Caco-2 (cell line): ENCODE data around the gene RUNDC3A. TPM values are rescaled to one million over a fixed set of nuclear protein-coding genes. Genes with fewer than 3 reads are reported as not detected.

Experiments used
- Bru-seq: library from RNA; stranded (reverse); fragments of 400-500 nt; gene quantifications from one replicate; lab custom pipeline; 2021; lab: Mats Ljungman, UMichigan
- BruChase-seq, 2 experiments: library from RNA; stranded (reverse); fragments of 400-500 nt; gene quantifications; one replicate each; lab custom pipeline; 2021; lab: Mats Ljungman, UMichigan
- BruUV-seq: library from RNA; stranded (reverse); fragments of 400-500 nt; replicated peaks from 2 replicates; lab custom pipeline; 2021; lab: Mats Ljungman, UMichigan
- CTCF ChIA-PET: fragments of 300-600 bp; sonication (Branson Sonifier 250); formaldehyde crosslinking; loops from one replicate; lab custom pipeline; 2022; ENCODE audit warnings: antibody characterized with exemption; lab: Charles Lee
- POLR2A ChIA-PET: fragments of 300-600 bp; sonication (Branson Sonifier 250); formaldehyde crosslinking; loops from one replicate; lab custom pipeline; 2022; ENCODE audit warnings: antibody characterized with exemption; lab: Charles Lee
- DNase-seq, 2 experiments: peaks; one replicate each; pipeline versions ENCODE4 v3.0.0 to v3.0.0-alpha.2; 2020 to 2022
- H3K27me3 ChIP-seq: replicated peaks from 2 replicates; pipeline ENCODE4 v1.6.0; 2011; ENCODE audit warnings: low read length; ENCODE audit not compliant: control insufficient read depth, insufficient read depth
- H3K36me3 ChIP-seq: 2 replicates; pipeline ENCODE4 v1.5.1; 2011; ENCODE audit warnings: low read length; ENCODE audit not compliant: control insufficient read depth, insufficient read depth
- H3K4me1 ChIP-seq: fragments of 250-450 bp; sonication (Bioruptor Pico); 2 replicates; pipeline ENCODE4 v1.5.1; 2020; ENCODE audit warnings: mild to moderate bottlenecking
- H3K4me3 ChIP-seq: 2 replicates; pipeline ENCODE4 v1.5.1; 2011; ENCODE audit warnings: low read depth, mild to moderate bottlenecking, control low read depth, low read length
- H3K9me3 ChIP-seq: fragments of 250-450 bp; sonication (Bioruptor Pico); 2 replicates; pipeline ENCODE4 v1.5.1; 2020; ENCODE audit warnings: mild to moderate bottlenecking, moderate library complexity
- H3K27ac Mint-ChIP-seq: one replicate; pipeline ENCODE4 v1.8.0; 2022; ENCODE audit warnings: mixed read lengths; ENCODE audit not compliant: unreplicated experiment
- H3K27me3 Mint-ChIP-seq: one replicate; pipeline ENCODE4 v1.8.0; 2022; ENCODE audit warnings: mixed read lengths; ENCODE audit not compliant: insufficient read depth, unreplicated experiment
- H3K36me3 Mint-ChIP-seq: one replicate; pipeline ENCODE4 v1.8.0; 2022; ENCODE audit warnings: mild to moderate bottlenecking, mixed read lengths; ENCODE audit not compliant: insufficient read depth, unreplicated experiment
- H3K4me1 Mint-ChIP-seq: one replicate; pipeline ENCODE4 v1.8.0; 2022; ENCODE audit warnings: low read depth, mixed read lengths; ENCODE audit not compliant: unreplicated experiment
- H3K4me3 Mint-ChIP-seq: one replicate; pipeline ENCODE4 v1.8.0; 2022; ENCODE audit warnings: mild to moderate bottlenecking, moderate library complexity, mixed read lengths; ENCODE audit not compliant: unreplicated experiment
- H3K9me3 Mint-ChIP-seq: one replicate; pipeline ENCODE4 v1.8.0; 2022; ENCODE audit warnings: mixed read lengths; ENCODE audit not compliant: unreplicated experiment
- intact Hi-C: fragments of 100-400 bp; cut with micrococcal nuclease; formaldehyde crosslinking; loops from one replicate; pipeline ENCODE4 v1.10.0; 2022; ENCODE audit not compliant: unreplicated experiment
- long read RNA-seq: library from polyadenylated mRNA; stranded (forward); transcript quantifications from one replicate; pipeline ENCODE4 v2.0.0, GENCODE V29; 2022
- total RNA-seq: library from RNA; stranded (reverse); gene quantifications from 2 replicates; pipeline ENCODE4 v1.2.3, GENCODE V29; 2022
- TF ChIP-seq, protein P1 (sequence below), 2 experiments: fragments of 200-600 bp in 1 of 2; IDR thresholded peaks; 1 replicate in 1 of 2; 2 replicates in 1 of 2; pipeline versions ENCODE4 v1.5.1 to v1.8.0; 2011 to 2022; ENCODE audit warnings: antibody characterized with exemption in 1 of 2, control low read depth in 1 of 2, inconsistent platforms in 1 of 2, low read depth in 1 of 2, low read length in 1 of 2, mild to moderate bottlenecking in 1 of 2, moderate library complexity in 1 of 2; ENCODE audit not compliant: insufficient read depth in 1 of 2, severe bottlenecking in 1 of 2, unreplicated experiment in 1 of 2

The RUNDC3A gene
- total RNA-seq (0.34 and 0.53 TPM in 2 replicates), Bru-seq, nascent RNA (percentile 7 among the genes with signal in this experiment), BruChase-seq, experiment 1, labeled RNA remaining after a 2-hour chase (percentile 8 among the genes with signal in this experiment), BruChase-seq, experiment 2, labeled RNA remaining after a 6-hour chase (percentile 18 among the genes with signal in this experiment)
- long read RNA-seq = 0 reads

DNA sequence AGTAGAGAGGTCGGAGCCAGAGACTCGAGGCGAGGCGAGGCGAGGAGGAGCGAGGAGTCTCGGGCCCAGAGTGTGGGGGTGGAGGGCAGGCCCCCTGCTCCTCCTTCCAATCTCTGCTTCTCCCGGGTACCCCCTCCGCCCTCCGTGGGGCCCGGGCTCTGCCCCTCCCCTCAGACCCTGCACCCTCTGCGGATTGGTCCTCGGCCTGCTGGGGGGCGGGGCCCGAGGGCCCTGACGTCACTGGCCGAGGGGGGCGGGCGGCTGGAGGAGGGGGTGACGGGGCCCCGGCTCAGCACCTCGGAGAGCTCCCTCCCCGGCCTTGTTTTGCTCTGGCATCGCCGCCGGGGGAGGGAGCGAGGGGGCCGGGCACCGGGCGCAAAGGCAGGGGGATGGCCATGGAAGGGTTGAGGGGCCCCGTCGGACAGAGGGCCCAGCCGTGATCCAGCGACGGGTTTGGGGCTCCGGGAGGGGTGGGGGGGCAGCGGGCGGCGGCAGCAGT, at the start of gene RUNDC3A:
Gene RUNDC3A (plus strand): TSS at position 282 of the 499 bp plus-strand sequence. CDS start 232 bp downstream, outside the sequence.
- Mint-ChIP-seq H3K27me3 (peaks cover 10% of the 10 kb centered on the region), H3K27ac (peak within 1 kb of the TSS; percentile 59), H3K9me3 (no peaks in the 10 kb centered on the region), H3K4me1 (peaks cover 10% of the 10 kb centered on the region), H3K4me3 (peak within 1 kb of the TSS; percentile 81), H3K36me3 (peaks cover 5% of the 10 kb centered on the region)
- H3K4me1 ChIP-seq = no peaks in the 10 kb centered on the region
- peak; percentile 91 to 96 for DNase-seq
- intact Hi-C loops = loop anchor here (5.0 kb wide), 1 partner anchor 86 kb away; no protein-coding TSS in a partner anchor
- H3K9me3 ChIP-seq = no peaks in the 10 kb centered on the region
- H3K27me3 ChIP-seq = no peaks in the 10 kb centered on the region
- POLR2A ChIA-PET = interaction anchor here (0.5 to 1.2 kb wide), 4 partner anchors 12 to 89 kb away, joined by 3 to 8 read pairs (median 4); partner anchors contain the start of gene UBTF
- peak within 1 kb of the TSS; percentile 66 for H3K4me3 ChIP-seq
- TF ChIP-seq, protein P1, sequence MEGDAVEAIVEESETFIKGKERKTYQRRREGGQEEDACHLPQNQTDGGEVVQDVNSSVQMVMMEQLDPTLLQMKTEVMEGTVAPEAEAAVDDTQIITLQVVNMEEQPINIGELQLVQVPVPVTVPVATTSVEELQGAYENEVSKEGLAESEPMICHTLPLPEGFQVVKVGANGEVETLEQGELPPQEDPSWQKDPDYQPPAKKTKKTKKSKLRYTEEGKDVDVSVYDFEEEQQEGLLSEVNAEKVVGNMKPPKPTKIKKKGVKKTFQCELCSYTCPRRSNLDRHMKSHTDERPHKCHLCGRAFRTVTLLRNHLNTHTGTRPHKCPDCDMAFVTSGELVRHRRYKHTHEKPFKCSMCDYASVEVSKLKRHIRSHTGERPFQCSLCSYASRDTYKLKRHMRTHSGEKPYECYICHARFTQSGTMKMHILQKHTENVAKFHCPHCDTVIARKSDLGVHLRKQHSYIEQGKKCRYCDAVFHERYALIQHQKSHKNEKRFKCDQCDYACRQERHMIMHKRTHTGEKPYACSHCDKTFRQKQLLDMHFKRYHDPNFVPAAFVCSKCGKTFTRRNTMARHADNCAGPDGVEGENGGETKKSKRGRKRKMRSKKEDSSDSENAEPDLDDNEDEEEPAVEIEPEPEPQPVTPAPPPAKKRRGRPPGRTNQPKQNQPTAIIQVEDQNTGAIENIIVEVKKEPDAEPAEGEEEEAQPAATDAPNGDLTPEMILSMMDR (IDR thresholded peaks at IDR 0.05; ENCODE audit: insufficient read depth in 1 of 2, low read depth in 1 of 2, low read length in 1 of 2, severe bottlenecking in 1 of 2, unreplicated experiment in 1 of 2) = no peak
- CTCF ChIA-PET = interaction anchor here (0.6 to 1.1 kb wide), 3 partner anchors 50 to 92 kb away, joined by 3 to 6 read pairs (median 3); no protein-coding TSS in a partner anchor
- BruUV-seq = no TSS peak
- H3K36me3 ChIP-seq = no peaks in the 10 kb centered on the region

DNA sequence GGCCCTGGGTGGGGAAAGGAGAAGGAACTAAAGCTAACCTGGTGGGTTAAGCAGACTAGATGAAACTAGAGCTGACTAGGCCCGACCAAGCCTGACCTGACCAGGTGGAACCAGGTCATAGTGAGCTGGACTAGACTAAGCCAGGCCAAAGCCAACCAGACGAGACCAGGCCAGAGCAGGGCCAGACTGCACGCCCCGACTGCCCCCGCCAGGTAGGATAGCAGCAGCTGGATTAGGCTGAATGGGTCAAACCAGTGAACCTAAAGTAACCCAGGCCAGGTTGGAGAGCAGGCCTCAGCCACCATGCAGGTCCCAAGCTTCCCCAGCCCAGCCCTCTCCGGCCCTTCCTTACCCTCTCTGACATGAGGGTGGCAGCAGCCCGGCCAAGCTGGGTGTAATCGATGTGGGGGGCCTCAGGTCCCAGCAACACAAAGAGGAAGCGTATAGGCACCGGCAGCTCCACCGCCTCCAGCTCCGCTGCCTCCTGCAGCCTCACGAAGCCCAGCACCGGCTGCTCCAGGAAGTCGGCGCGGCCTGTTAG, 49.5 kb upstream of the RUNDC3A start:
- no peak for DNase-seq
- ChIA-PET CTCF (interaction anchor here (0.8 to 0.9 kb wide), 2 partner anchors 37 to 50 kb away, joined by 3 read pairs; partner anchors contain the start of gene RUNDC3A), POLR2A (no interaction called here)
- intact Hi-C loops = no loop called here
- no peaks in the 10 kb centered on the region for H3K4me1 ChIP-seq
- Mint-ChIP-seq H3K36me3 (no peaks in the 10 kb centered on the region), H3K27ac (no peak overlapping the region), H3K4me1 (no peaks in the 10 kb centered on the region), H3K4me3 (no peak overlapping the region), H3K27me3 (peaks cover 13% of the 10 kb centered on the region), H3K9me3 (no peaks in the 10 kb centered on the region)
- H3K27me3 ChIP-seq = no peaks in the 10 kb centered on the region
- H3K36me3 ChIP-seq = no peaks in the 10 kb centered on the region
- TF ChIP-seq, protein P1 (IDR thresholded peaks at IDR 0.05; ENCODE audit: insufficient read depth in 1 of 2, low read depth in 1 of 2, low read length in 1 of 2, severe bottlenecking in 1 of 2, unreplicated experiment in 1 of 2) = no peak
- no peaks in the 10 kb centered on the region for H3K9me3 ChIP-seq
- BruUV-seq = no TSS peak
- no peak overlapping the region for H3K4me3 ChIP-seq

DNA sequence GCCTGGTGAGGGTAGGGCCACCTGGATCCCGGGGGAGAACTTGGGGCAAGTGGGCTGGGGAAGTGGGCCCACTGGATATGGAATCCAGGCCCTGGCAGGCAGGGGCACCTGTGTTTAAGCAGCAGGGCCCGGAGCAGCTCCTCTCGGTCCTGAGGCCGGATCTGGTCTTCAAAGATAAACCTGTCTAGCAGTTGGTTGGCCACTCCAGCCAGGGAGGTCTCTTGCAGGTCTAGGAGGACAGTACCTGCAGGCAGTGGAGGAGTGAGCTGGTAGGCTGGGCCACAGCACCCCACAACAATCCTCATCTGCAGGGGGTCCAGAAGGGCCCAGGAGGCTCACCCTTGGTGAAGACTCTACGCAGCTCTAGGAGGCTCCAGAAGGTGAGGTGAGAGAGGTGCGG, 48.1 kb upstream of the RUNDC3A start:
- Mint-ChIP-seq H3K36me3 (no peaks in the 10 kb centered on the region), H3K27ac (no peak overlapping the region), H3K4me3 (no peak overlapping the region), H3K9me3 (no peaks in the 10 kb centered on the region), H3K4me1 (no peaks in the 10 kb centered on the region), H3K27me3 (peaks cover 13% of the 10 kb centered on the region)
- ChIA-PET POLR2A (no interaction called here), CTCF (no interaction called here)
- Histone ChIP-seq H3K4me3 (no peak overlapping the region), H3K9me3 (no peaks in the 10 kb centered on the region), H3K4me1 (no peaks in the 10 kb centered on the region), H3K36me3 (no peaks in the 10 kb centered on the region), H3K27me3 (no peaks in the 10 kb centered on the region)
- DNase-seq = no peak
- BruUV-seq = no TSS peak
- intact Hi-C loops = no loop called here
- TF ChIP-seq, protein P1 (IDR thresholded peaks at IDR 0.05; ENCODE audit: insufficient read depth in 1 of 2, low read depth in 1 of 2, low read length in 1 of 2, severe bottlenecking in 1 of 2, unreplicated experiment in 1 of 2) = no peak
